Measurements from ENCODE around the gene PPP2R2D.

PPP2R2D gene

DNA sequence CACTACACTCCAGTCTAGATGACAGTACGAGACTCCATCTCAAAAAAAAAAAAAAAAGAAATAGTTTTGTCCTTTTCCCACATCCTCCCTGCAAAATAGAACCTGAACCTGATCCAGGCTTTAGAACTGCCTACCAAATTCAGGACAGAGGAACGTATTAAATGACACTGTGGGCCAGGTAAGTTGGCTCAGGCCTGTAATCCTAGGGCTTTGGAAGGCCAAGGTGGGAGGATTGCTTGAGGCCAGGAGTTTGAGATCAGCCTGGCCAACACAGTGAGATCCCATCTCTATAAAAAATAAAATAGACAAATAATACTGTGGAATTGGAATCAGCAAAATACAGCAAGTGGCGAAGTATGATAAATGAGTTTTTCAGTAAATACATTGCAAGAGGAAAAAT is 90.9 kb downstream of the PPP2R2D start:
- TF ChIP-seq JUND (IDR thresholded peaks at IDR 0.05; ENCODE audit: low read depth): no peak
- in situ Hi-C loops (cut with HindIII; ENCODE audit: low pct_unique_long_range_greater_than_20kb, low sequenced_read_pairs): no loop called here
- DNase-seq (ENCODE audit: low read depth in 1 of 2, low spot score in 1 of 2): no peak

DNA sequence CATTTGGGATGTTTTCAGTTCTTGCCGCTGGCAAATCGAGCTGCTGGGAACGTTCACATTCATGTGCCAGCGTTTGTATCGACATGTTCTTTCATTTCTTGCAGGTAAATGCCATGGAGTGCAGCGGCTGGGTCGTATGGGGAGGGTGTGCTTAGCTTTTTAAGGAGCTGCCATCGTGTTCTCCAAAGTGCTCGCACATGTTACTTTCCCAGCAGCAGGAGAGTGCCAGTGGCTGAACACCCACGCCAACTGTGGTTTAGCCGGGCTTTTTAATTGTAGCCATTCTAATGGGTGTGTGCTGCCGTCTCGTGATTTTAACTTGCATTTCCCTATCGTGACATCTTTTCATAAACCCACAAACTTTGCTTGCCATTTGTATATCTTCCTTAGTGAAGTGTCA is 92.5 kb downstream of the PPP2R2D start:
- no peak for DNase-seq (ENCODE audit: low read depth in 1 of 2, low spot score in 1 of 2)
- no peak for TF ChIP-seq JUND (IDR thresholded peaks at IDR 0.05; ENCODE audit: low read depth)
- in situ Hi-C loops (cut with HindIII; ENCODE audit: low pct_unique_long_range_greater_than_20kb, low sequenced_read_pairs): no loop called here

GRCh38 chr10:131994435-131994834 is 93.6 kb downstream of the PPP2R2D start:
- in situ Hi-C loops (cut with HindIII; ENCODE audit: low pct_unique_long_range_greater_than_20kb, low sequenced_read_pairs): no loop called here
- TF ChIP-seq JUND (IDR thresholded peaks at IDR 0.05; ENCODE audit: low read depth): no peak
- DNase-seq (ENCODE audit: low read depth in 1 of 2, low spot score in 1 of 2): no peak

- DNase-seq (ENCODE audit: low read depth in 1 of 2, low spot score in 1 of 2): no peak
- in situ Hi-C loops (cut with HindIII; ENCODE audit: low pct_unique_long_range_greater_than_20kb, low sequenced_read_pairs): no loop called here
- TF ChIP-seq JUND (IDR thresholded peaks at IDR 0.05; ENCODE audit: low read depth): no peak
These were observed 95.9 kb downstream of the PPP2R2D start for GRCh38 chr10:131996466-131997365.

- in situ Hi-C loops (cut with HindIII; ENCODE audit: low pct_unique_long_range_greater_than_20kb, low sequenced_read_pairs): no loop called here
- no peak for TF ChIP-seq JUND (IDR thresholded peaks at IDR 0.05; ENCODE audit: low read depth)
- peak in 1 of 2 experiments; percentile 79 for DNase-seq (ENCODE audit: low read depth in 1 of 2, low spot score in 1 of 2)
These were observed 96.7 kb downstream of the PPP2R2D start for GRCh38 chr10:131997366-131998049.

GRCh38 chr10:131998050-131998844 is 97.4 kb downstream of the PPP2R2D start:
- DNase-seq (ENCODE audit: low read depth in 1 of 2, low spot score in 1 of 2): no peak
- TF ChIP-seq JUND (IDR thresholded peaks at IDR 0.05; ENCODE audit: low read depth): no peak
- in situ Hi-C loops (cut with HindIII; ENCODE audit: low pct_unique_long_range_greater_than_20kb, low sequenced_read_pairs): no loop called here

GRCh38 chr10:131998845-131999681 is 98.3 kb downstream of the PPP2R2D start:
- no peak for TF ChIP-seq JUND (IDR thresholded peaks at IDR 0.05; ENCODE audit: low read depth)
- in situ Hi-C loops (cut with HindIII; ENCODE audit: low pct_unique_long_range_greater_than_20kb, low sequenced_read_pairs): no loop called here
- DNase-seq (ENCODE audit: low read depth in 1 of 2, low spot score in 1 of 2): no peak

DNA sequence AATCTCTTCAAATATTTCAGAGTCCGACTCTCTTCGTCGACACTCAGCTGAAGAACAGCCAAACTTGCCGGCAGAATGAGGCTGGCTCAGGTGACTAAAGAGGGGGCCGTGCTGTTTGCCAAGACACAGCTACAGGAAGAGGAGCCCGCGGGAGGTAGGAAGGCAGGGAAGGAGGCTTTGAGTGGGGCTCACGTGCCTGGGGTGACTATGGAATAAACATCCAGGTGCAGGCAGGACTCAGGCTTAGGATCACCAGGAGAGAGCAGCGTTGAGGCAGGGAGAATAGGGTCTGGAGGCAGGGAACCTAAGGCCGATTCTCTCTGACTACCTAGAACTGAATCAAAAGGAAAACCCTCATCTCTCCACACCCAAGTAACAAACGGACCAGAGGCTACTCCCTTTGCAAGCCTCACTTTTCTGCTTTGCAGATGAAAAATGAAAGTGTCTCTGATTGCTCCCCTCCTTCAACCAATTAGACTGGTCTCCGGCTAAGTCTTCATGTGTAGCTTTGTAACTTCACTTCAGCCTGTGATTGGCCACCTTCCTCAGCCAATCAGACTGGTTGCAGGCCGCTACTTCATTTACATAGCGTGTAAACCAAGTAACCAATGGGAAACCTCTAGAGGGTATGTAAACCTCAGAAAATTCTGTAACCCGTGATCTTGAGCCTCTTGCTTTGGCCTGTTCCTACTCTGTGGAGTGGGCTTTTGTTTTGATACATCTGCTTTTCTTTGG is 100.6 kb downstream of the PPP2R2D start:
- no peak for TF ChIP-seq JUND (IDR thresholded peaks at IDR 0.05; ENCODE audit: low read depth)
- DNase-seq (ENCODE audit: low read depth in 1 of 2, low spot score in 1 of 2): peak in 1 of 2 experiments; percentile 94
- in situ Hi-C loops (cut with HindIII; ENCODE audit: low pct_unique_long_range_greater_than_20kb, low sequenced_read_pairs): no loop called here

DNA sequence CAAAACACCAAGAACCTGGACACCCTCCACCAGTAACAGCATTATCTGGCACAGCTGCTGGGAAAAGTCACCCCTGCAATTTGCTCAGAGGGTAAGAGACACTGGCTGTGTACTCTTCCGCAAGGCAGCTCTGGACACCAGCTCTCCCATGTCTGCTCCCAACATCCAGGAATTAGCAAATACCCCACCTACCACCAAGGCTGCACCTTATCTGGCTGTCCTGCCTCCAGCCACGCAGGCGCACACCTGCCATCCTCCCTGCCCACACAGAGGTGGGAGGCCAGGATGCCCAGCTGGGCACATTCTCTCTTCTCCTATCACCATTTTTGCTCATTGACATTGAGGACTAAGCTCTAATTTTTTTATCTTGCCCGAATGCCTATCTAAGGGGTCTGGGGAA is 101.2 kb downstream of the PPP2R2D start:
- DNase-seq (ENCODE audit: low read depth in 1 of 2, low spot score in 1 of 2): no peak
- TF ChIP-seq JUND (IDR thresholded peaks at IDR 0.05; ENCODE audit: low read depth): no peak
- in situ Hi-C loops (cut with HindIII; ENCODE audit: low pct_unique_long_range_greater_than_20kb, low sequenced_read_pairs): no loop called here

- DNase-seq (ENCODE audit: low read depth in 1 of 2, low spot score in 1 of 2): no peak
- in situ Hi-C loops (cut with HindIII; ENCODE audit: low pct_unique_long_range_greater_than_20kb, low sequenced_read_pairs): no loop called here
These were observed 102.6 kb downstream of the PPP2R2D start for GRCh38 chr10:132003282-132003924.

GRCh38 chr10:132004052-132004451 is 103.2 kb downstream of the PPP2R2D start:
- no peak for TF ChIP-seq JUND (IDR thresholded peaks at IDR 0.05; ENCODE audit: low read depth)
- DNase-seq (ENCODE audit: low read depth in 1 of 2, low spot score in 1 of 2): no peak
- in situ Hi-C loops (cut with HindIII; ENCODE audit: low pct_unique_long_range_greater_than_20kb, low sequenced_read_pairs): no loop called here

More at GRCh38 chr10:132003282-132003924, 102.6 kb downstream of the PPP2R2D start:
- no peak for TF ChIP-seq JUND (IDR thresholded peaks at IDR 0.05; ENCODE audit: low read depth)
